Hematopoietic multipotent progenitor cell (in vitro differentiated cells): ENCODE measurements around the gene LBX1. TPM values are rescaled to one million over a fixed set of nuclear protein-coding genes. Genes with fewer than 3 reads are reported as not detected.

Experiments used
- DNase-seq, 3 donors: peaks; one replicate each; pipeline ENCODE4 v3.0.0-alpha.2; 2011 to 2015; ENCODE audit warnings: low read depth in 2 of 3, low spot score in 2 of 3
- total RNA-seq: library from RNA; depleted of rRNA; stranded (reverse); fragments of >200 nt; gene quantifications from one replicate; pipeline ENCODE4 v1.2.3, GENCODE V29; 2012

Gene LBX1
- total RNA-seq: not detected

GRCh38 chr10:101229266-101230182, at the start of gene LBX1:
Gene LBX1 (minus strand): TSS chr10:101229463. CDS start chr10:101228815, 648 bp downstream.
- no peak for DNase-seq

GRCh38 chr10:101273741-101274140, 44.5 kb upstream of the LBX1 start:
- no peak for DNase-seq

- no peak for DNase-seq
Measured at GRCh38 chr10:101273330-101273729, 44.1 kb upstream of the LBX1 start.

GRCh38 chr10:101272229-101272868, 43.1 kb upstream of the LBX1 start:
- DNase-seq: peak; percentile 16 to 78 (median 62)

- no peak for DNase-seq
Measured at GRCh38 chr10:101270763-101271162, 41.5 kb upstream of the LBX1 start.

- no peak for DNase-seq
Measured at GRCh38 chr10:101267776-101268175, 38.5 kb upstream of the LBX1 start.

- no peak for DNase-seq
Measured at GRCh38 chr10:101267290-101267680, 38.0 kb upstream of the LBX1 start.

- no peak for DNase-seq
Measured at GRCh38 chr10:101266381-101267289, 37.4 kb upstream of the LBX1 start.

- no peak for DNase-seq
Measured at GRCh38 chr10:101263150-101263752, 34.0 kb upstream of the LBX1 start.

- DNase-seq: no peak
Measured at GRCh38 chr10:101262147-101262546, 32.9 kb upstream of the LBX1 start.

GRCh38 chr10:101261702-101262101, 32.4 kb upstream of the LBX1 start:
- DNase-seq: no peak

- DNase-seq: no peak
Measured at GRCh38 chr10:101260764-101261481, 31.7 kb upstream of the LBX1 start.

GRCh38 chr10:101258179-101258885, 29.1 kb upstream of the LBX1 start:
- no peak for DNase-seq

GRCh38 chr10:101257491-101257890, 28.2 kb upstream of the LBX1 start:
- no peak for DNase-seq

GRCh38 chr10:101257084-101257483, 27.8 kb upstream of the LBX1 start:
- no peak for DNase-seq

GRCh38 chr10:101256387-101256786, 27.1 kb upstream of the LBX1 start:
- no peak for DNase-seq

GRCh38 chr10:101250136-101250535, 20.9 kb upstream of the LBX1 start:
- no peak for DNase-seq

- no peak for DNase-seq
Measured at GRCh38 chr10:101249171-101249581, 19.9 kb upstream of the LBX1 start.

GRCh38 chr10:101246639-101247038, 17.4 kb upstream of the LBX1 start:
- DNase-seq: no peak
